ENCODE results near the gene LBH. TPM values are rescaled to one million over a fixed set of nuclear protein-coding genes. Genes with fewer than 3 reads are reported as not detected.

The LBH gene
- total and polyA plus RNA-seq, 2 experiments from 2014 or later, result 17.5 to 30.3 TPM

DNA sequence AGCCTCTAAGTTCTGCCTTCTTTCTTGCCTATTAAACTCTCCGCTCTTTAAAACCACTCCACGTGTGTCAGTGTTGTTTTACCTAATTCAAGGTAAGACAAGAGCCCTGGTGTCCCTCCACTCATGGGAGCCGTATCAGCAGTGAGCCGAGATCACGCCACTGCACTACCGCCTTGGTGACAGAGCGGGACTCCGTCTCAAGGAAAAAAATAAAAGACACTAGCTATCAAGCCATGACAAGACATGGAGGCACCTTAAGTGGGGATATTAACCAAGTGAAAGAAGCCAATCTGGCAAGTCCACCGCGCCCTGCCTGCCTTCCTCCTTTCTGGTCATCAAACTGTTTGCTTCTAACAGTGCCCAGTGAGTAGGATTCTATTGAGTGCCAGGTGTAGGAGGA, 40.2 kb upstream of the LBH start (continued):
- TF ChIP-seq CREB1 (CRISPR knock-in tag; IDR thresholded peaks at IDR 0.05; ENCODE audit: low read depth), result no peak

DNA sequence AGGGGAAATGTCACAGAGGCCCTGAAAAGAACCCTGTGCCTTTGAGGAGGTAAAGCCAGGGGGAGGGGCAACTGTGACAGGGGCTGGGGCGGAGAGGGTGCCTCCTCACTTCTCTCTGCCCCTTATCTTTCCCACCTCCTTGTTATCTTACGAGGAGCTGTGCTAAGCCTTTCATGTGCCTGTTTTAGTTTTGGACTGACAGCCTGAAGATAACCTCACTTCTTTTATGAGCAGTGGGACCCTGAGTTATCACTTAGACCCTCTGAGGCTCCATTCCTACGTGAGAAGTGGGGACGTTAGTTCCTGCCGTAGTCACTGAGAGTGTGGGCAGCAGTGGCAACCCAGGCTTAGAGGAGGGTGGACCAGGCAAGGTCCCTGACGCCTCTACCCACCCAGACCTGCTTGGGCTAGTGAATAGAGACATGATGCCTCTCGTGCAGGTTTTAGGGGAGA, 39.5 kb upstream of the LBH start:
- Histone ChIP-seq H3K4me1 (ENCODE audit: insufficient read depth) (no peaks in the 10 kb centered on the region), H4K20me1 (replicated peaks; ENCODE audit: insufficient read depth) (no peaks in the 10 kb centered on the region), H3F3A (replicated peaks; ENCODE audit: low read depth) (no peaks in the 10 kb centered on the region), H3K36me3 (ENCODE audit: insufficient read depth) (no peaks in the 10 kb centered on the region), H3K79me2 (replicated peaks; ENCODE audit: insufficient read depth) (no peaks in the 10 kb centered on the region), H3K9me2 (ENCODE audit: insufficient read depth) (peaks cover 13% of the 10 kb centered on the region; the same call in 1 of the 2 replicates), H3K27me3 (ENCODE audit: insufficient read depth) (no peaks in the 10 kb centered on the region), H2AFZ (peak overlapping the region; percentile 28; the same call in 1 of the 2 replicates), H3K4me3 (no peak overlapping the region), H3K27ac (ENCODE audit: low read depth) (no peak overlapping the region), H3K4me2 (no peak overlapping the region)
- peaks cover 10% of the 10 kb centered on the region for H3K36me3 Mint-ChIP-seq (ENCODE audit: low read depth)
- no peak overlapping the region for H3K27ac Mint-ChIP-seq
- DNase-seq (ENCODE audit: low spot score) (no peak), ATAC-seq (no peak)
- H3K4me1 Mint-ChIP-seq, result peaks cover 12% of the 10 kb centered on the region
- TF ChIP-seq NANOG (IDR thresholded peaks at IDR 0.05; ENCODE audit: borderline replicate concordance) (no peak), EZH2 (IDR thresholded peaks at IDR 0.05; ENCODE audit: low read depth, unreplicated experiment) (no peak), POLR2AphosphoS5 (IDR thresholded peaks at IDR 0.05; ENCODE audit: low read depth) (no peak), STAT1 (IDR thresholded peaks at IDR 0.05; ENCODE audit: unreplicated experiment) (no peak), ZNF114 (CRISPR knock-in tag; IDR thresholded peaks at IDR 0.05) (no peak), EZH2phosphoT487 (IDR thresholded peaks at IDR 0.05; ENCODE audit: unreplicated experiment) (no peak)
- TF ChIP-seq, protein P1, sequence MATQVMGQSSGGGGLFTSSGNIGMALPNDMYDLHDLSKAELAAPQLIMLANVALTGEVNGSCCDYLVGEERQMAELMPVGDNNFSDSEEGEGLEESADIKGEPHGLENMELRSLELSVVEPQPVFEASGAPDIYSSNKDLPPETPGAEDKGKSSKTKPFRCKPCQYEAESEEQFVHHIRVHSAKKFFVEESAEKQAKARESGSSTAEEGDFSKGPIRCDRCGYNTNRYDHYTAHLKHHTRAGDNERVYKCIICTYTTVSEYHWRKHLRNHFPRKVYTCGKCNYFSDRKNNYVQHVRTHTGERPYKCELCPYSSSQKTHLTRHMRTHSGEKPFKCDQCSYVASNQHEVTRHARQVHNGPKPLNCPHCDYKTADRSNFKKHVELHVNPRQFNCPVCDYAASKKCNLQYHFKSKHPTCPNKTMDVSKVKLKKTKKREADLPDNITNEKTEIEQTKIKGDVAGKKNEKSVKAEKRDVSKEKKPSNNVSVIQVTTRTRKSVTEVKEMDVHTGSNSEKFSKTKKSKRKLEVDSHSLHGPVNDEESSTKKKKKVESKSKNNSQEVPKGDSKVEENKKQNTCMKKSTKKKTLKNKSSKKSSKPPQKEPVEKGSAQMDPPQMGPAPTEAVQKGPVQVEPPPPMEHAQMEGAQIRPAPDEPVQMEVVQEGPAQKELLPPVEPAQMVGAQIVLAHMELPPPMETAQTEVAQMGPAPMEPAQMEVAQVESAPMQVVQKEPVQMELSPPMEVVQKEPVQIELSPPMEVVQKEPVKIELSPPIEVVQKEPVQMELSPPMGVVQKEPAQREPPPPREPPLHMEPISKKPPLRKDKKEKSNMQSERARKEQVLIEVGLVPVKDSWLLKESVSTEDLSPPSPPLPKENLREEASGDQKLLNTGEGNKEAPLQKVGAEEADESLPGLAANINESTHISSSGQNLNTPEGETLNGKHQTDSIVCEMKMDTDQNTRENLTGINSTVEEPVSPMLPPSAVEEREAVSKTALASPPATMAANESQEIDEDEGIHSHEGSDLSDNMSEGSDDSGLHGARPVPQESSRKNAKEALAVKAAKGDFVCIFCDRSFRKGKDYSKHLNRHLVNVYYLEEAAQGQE (IDR thresholded peaks at IDR 0.05; ENCODE audit: unreplicated experiment), result no peak
- no peak overlapping the region for H3K4me3 Mint-ChIP-seq
- peaks cover 18% of the 10 kb centered on the region; the same call in 2 of the 3 replicates for H3K9me3 Mint-ChIP-seq
- peaks cover 4% of the 10 kb centered on the region for H3K27me3 Mint-ChIP-seq (ENCODE audit: insufficient read depth, low read depth, poor library complexity)

DNA sequence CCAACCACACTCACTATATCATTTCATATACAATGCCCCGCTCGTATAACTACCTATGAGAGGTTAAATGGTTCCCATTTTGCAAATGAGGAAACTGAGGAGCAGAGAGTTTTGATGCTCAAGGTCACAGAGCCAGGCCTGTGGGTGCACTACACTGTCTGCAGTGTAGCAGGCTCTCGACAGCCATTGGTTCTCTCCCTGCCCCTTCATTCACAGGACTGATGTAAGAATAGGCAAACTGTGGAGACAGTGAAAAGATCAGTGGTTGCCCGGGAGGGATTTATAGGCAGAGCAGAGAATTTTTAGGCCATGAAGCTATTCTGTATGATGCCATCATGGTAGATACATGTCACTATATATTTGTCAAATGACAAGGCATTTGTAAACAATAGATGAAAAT, 39.0 kb upstream of the LBH start:
- Histone ChIP-seq H3K4me1 (ENCODE audit: insufficient read depth) (no peaks in the 10 kb centered on the region), H3K4me3 (no peak overlapping the region), H3K36me3 (ENCODE audit: insufficient read depth) (no peaks in the 10 kb centered on the region), H3K79me2 (replicated peaks; ENCODE audit: insufficient read depth) (no peaks in the 10 kb centered on the region), H3F3A (replicated peaks; ENCODE audit: low read depth) (no peaks in the 10 kb centered on the region), H3K4me2 (no peak overlapping the region), H3K27me3 (ENCODE audit: insufficient read depth) (no peaks in the 10 kb centered on the region), H2AFZ (no peak overlapping the region; the same call in 1 of the 2 replicates), H4K20me1 (replicated peaks; ENCODE audit: insufficient read depth) (no peaks in the 10 kb centered on the region), H3K9me2 (ENCODE audit: insufficient read depth) (peaks cover 13% of the 10 kb centered on the region; the same call in 1 of the 2 replicates), H3K27ac (ENCODE audit: low read depth) (no peak overlapping the region)
- Mint-ChIP-seq H3K36me3 (ENCODE audit: low read depth) (peaks cover 10% of the 10 kb centered on the region), H3K4me1 (peaks cover 12% of the 10 kb centered on the region), H3K9me3 (peaks cover 18% of the 10 kb centered on the region; the same call in 2 of the 3 replicates), H3K27me3 (ENCODE audit: insufficient read depth, low read depth, poor library complexity) (peaks cover 4% of the 10 kb centered on the region), H3K4me3 (no peak overlapping the region), H3K27ac (no peak overlapping the region)
- ATAC-seq, result no peak
- no peak for DNase-seq (ENCODE audit: low spot score)
- TF ChIP-seq ZNF331 (CRISPR knock-in tag; IDR thresholded peaks at IDR 0.05; ENCODE audit: low read depth), result no peak
- TF ChIP-seq, protein P2, sequence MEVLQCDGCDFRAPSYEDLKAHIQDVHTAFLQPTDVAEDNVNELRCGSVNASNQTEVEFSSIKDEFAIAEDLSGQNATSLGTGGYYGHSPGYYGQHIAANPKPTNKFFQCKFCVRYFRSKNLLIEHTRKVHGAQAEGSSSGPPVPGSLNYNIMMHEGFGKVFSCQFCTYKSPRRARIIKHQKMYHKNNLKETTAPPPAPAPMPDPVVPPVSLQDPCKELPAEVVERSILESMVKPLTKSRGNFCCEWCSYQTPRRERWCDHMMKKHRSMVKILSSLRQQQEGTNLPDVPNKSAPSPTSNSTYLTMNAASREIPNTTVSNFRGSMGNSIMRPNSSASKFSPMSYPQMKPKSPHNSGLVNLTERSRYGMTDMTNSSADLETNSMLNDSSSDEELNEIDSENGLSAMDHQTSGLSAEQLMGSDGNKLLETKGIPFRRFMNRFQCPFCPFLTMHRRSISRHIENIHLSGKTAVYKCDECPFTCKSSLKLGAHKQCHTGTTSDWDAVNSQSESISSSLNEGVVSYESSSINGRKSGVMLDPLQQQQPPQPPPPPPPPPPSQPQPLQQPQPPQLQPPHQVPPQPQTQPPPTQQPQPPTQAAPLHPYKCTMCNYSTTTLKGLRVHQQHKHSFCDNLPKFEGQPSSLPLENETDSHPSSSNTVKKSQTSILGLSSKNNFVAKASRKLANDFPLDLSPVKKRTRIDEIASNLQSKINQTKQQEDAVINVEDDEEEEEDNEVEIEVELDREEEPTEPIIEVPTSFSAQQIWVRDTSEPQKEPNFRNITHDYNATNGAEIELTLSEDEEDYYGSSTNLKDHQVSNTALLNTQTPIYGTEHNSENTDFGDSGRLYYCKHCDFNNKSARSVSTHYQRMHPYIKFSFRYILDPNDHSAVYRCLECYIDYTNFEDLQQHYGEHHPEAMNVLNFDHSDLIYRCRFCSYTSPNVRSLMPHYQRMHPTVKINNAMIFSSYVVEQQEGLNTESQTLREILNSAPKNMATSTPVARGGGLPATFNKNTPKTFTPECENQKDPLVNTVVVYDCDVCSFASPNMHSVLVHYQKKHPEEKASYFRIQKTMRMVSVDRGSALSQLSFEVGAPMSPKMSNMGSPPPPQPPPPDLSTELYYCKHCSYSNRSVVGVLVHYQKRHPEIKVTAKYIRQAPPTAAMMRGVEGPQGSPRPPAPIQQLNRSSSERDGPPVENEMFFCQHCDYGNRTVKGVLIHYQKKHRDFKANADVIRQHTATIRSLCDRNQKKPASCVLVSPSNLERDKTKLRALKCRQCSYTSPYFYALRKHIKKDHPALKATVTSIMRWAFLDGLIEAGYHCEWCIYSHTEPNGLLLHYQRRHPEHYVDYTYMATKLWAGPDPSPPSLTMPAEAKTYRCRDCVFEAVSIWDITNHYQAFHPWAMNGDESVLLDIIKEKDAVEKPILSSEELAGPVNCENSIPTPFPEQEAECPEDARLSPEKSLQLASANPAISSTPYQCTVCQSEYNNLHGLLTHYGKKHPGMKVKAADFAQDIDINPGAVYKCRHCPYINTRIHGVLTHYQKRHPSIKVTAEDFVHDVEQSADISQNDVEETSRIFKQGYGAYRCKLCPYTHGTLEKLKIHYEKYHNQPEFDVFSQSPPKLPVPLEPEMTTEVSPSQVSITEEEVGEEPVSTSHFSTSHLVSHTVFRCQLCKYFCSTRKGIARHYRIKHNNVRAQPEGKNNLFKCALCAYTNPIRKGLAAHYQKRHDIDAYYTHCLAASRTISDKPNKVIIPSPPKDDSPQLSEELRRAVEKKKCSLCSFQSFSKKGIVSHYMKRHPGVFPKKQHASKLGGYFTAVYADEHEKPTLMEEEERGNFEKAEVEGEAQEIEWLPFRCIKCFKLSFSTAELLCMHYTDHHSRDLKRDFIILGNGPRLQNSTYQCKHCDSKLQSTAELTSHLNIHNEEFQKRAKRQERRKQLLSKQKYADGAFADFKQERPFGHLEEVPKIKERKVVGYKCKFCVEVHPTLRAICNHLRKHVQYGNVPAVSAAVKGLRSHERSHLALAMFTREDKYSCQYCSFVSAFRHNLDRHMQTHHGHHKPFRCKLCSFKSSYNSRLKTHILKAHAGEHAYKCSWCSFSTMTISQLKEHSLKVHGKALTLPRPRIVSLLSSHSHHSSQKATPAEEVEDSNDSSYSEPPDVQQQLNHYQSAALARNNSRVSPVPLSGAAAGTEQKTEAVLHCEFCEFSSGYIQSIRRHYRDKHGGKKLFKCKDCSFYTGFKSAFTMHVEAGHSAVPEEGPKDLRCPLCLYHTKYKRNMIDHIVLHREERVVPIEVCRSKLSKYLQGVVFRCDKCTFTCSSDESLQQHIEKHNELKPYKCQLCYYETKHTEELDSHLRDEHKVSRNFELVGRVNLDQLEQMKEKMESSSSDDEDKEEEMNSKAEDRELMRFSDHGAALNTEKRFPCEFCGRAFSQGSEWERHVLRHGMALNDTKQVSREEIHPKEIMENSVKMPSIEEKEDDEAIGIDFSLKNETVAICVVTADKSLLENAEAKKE (CRISPR knock-in tag; IDR thresholded peaks at IDR 0.05), result no peak
- TF ChIP-seq, protein P3, sequence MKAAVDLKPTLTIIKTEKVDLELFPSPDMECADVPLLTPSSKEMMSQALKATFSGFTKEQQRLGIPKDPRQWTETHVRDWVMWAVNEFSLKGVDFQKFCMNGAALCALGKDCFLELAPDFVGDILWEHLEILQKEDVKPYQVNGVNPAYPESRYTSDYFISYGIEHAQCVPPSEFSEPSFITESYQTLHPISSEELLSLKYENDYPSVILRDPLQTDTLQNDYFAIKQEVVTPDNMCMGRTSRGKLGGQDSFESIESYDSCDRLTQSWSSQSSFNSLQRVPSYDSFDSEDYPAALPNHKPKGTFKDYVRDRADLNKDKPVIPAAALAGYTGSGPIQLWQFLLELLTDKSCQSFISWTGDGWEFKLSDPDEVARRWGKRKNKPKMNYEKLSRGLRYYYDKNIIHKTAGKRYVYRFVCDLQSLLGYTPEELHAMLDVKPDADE (IDR thresholded peaks at IDR 0.05), result no peak
